Ovary (tissue), 3 donors: ENCODE measurements around the gene PADI6.

Experiments
- POLR2A ChIP-seq: fragments of 450-650 bp; IDR thresholded peaks from one replicate; pipeline ENCODE4 v1.6.1; 2017; ENCODE audit warnings: antibody characterized with exemption, mild to moderate bottlenecking, moderate library complexity
- TF ChIP-seq, protein P1 (sequence below), 3 donors: fragments of 450-650 bp in 2 of 3; fragments of 200-600 bp in 1 of 3; IDR thresholded peaks; one replicate each; pipeline versions ENCODE4 v1.5.1 to v1.8.0; 2016 to 2022; ENCODE audit warnings: antibody characterized with exemption in 3 of 3, mild to moderate bottlenecking in 1 of 3
- donor health status: DM: no; HTN: no; CAD: no.

DNA sequence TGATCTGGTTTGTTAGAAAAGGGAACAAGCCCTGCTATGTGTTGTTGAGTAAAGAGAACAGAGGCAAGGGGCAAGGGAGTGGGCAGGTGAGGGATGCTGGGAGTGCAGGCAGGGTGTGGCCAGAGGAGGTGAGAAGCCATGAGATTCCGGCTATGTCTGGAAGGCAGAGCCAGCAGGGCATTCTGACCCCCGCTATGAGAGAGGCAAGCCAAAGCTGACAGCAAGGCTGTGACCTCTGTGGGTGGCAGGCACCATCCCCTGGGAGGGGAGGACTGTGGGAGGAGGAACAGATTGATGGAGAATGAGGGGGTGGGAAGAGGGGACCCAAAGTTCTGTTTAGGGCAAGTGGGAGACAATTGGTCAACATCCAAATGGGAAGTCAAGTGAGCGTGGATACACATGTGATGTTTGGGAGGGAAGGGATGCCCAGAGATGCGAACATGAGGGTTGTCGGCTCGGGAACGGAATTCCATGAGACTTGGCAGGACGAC, 19.5 kb upstream of the PADI6 start:
- TF ChIP-seq, protein P1, sequence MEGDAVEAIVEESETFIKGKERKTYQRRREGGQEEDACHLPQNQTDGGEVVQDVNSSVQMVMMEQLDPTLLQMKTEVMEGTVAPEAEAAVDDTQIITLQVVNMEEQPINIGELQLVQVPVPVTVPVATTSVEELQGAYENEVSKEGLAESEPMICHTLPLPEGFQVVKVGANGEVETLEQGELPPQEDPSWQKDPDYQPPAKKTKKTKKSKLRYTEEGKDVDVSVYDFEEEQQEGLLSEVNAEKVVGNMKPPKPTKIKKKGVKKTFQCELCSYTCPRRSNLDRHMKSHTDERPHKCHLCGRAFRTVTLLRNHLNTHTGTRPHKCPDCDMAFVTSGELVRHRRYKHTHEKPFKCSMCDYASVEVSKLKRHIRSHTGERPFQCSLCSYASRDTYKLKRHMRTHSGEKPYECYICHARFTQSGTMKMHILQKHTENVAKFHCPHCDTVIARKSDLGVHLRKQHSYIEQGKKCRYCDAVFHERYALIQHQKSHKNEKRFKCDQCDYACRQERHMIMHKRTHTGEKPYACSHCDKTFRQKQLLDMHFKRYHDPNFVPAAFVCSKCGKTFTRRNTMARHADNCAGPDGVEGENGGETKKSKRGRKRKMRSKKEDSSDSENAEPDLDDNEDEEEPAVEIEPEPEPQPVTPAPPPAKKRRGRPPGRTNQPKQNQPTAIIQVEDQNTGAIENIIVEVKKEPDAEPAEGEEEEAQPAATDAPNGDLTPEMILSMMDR (IDR thresholded peaks at IDR 0.05) = no peak
- TF ChIP-seq POLR2A = no peak
